Right renal cortex interstitium (tissue), 3 donors: ENCODE data around the gene ZNF432. TPM values are rescaled to one million over a fixed set of nuclear protein-coding genes. Genes with fewer than 3 reads are reported as not detected.

Source experiments
- DNase-seq, 3 donors: peaks; one replicate each; pipeline ENCODE4 v3.0.0-alpha.2; 2013; ENCODE audit warnings: low read depth in 3 of 3, low spot score in 2 of 3
- polyA plus RNA-seq, 3 donors: library from polyadenylated mRNA; unstranded; fragments of 120-200 nt; gene quantifications; one replicate each; pipeline ENCODE4 v1.2.1, GENCODE V29; 2013; ENCODE audit not compliant: insufficient read length in 3 of 3

The ZNF432 gene
- polyA plus RNA-seq, 3 donors, result 21.3 to 25.0 (median 23.0) TPM

DNA sequence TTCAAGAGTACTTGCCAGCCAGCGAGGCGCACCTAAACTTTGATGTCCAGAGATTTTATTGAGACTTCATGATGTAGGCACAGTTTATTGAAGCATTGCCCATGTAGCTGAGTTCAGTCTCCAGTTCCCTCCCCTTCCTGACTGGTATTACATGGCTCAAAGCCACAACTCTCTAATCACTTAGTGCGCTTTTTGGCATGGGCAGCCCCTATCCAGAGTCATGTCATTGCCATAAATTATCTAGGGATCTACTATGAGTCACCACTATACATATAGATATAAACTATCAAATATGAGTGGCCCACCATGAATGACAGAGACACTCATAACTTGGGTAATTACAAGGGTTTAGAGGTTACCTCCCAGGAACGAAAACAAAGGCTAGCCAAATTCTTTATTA is 28.1 kb downstream of the ZNF432 start:
- no peak for DNase-seq

DNA sequence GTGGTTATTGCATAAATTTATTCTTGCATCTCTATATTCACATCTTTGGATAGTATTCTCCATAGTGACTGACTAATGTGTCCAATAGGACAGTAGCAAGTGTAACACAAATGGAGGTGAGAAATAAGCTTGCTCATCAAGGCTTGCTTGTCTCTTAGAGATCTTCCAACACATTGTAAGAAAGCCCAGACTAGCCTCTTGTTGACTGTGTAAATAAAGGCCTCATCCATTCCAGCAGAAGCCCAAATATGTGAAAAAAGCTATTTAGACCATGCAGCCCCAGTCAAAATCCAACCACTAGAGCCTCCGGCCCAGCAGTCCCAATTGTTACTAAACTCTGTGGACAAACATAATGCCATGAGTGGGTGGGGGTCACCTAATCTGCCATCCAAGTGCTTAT is 38.0 kb downstream of the ZNF432 start:
- no peak for DNase-seq

DNA sequence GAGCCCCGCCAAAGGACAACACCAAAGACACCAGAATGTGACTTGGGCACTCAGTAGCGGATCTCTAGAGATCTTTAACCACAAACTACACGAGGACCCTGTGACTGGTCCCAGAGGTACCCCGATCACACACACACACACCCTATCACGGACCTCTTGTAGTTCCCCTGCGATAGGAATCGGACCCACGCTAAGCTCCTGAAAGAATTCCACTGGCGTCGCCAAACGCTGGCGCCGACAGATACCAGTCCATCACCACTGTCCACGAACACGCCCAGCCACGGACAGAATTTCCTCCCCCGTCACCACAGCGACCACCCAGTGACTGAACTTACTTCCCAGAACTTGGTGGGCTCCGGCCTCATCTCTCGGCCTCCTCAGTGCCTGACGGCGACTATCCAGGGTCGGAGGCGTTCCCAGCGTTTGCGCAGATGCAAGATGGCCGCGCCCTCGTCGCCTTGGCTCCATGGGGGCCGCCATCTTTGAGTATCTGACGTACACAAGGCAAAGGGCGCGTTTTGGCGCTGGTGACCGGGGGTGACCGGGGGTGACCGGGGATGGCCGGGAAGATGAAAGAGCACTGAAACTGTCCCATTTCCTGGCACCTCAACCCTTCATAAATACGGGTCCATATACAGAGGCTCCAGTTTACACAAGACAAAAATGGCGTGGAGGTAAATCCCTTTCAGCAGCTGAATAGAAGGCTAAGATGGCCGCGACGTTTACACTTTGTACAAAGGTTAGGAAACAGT is 40.7 kb downstream of the ZNF432 start, which contains the start of gene ZNF615:
Gene ZNF615 (minus strand): TSS at position 406 of the 752 bp plus-strand sequence. CDS start 4,500 bp downstream, outside the sequence.
- peak; percentile 84 to 87 (median 85) for DNase-seq

DNA sequence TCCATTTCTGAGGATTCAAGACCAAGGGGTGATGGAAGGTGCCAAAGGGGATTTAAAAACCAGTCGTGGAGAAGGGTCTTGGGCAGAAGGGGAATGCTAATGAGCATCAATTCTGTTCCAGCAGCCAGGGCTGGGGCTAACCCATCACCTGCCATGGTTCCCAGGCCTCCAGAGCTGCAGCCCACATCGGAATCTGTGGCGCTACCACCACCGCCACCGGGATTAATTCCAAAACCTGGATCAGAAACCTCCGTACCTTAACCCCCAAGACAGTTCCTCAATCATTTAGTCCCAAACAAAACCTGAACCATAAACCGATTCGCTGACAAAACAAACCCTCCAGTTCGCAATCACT is 41.2 kb downstream of the ZNF432 start:
- DNase-seq, result peak in 1 of 3 donors; percentile 23

DNA sequence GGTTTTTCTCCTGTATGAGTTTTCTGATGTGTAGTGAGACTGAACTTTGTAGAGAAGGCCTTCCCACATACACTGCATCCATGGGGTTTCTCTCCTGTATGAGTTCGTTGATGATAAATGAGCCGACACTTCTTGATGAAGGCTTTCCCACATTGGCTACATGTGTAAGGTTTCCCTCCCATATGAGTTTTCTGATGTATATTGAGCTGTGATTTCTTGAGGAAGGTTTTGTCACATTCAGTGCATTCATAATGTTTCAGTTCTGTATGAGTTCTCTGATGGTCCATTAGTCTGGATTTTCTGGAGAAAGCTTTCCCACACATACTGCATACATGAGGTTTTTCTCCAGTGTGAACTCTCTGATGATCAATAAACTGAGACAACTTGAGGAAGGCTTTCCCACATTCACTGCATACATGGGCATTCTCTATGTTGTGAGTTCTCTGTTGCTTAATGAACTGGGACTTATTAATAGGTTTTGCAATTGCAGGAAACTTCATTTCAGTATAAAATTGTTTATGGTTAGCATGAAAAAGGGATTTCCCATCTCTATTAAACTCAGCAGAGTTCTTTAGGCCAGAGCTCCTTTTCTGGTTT is 54.5 kb downstream of the ZNF432 start:
- DNase-seq, result no peak

DNA sequence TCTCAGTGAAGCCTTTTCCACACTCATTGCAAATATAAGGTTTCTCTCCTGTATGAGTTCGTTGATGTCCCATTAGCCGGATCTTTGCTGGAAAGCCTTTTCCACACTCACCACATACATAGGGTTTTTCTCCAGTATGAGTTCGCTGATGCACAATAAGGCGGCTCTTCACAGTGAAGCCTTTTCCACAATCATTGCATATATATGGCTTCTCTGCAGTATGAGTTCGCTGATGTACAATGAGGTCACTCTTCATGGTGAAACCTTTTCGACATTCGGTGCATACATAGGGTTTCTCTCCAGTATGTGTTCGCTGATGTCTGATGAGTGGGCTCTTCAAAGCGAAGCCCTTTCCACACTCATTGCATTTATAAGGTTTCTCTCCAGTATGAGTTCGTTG is 55.2 kb downstream of the ZNF432 start:
- no peak for DNase-seq

DNA sequence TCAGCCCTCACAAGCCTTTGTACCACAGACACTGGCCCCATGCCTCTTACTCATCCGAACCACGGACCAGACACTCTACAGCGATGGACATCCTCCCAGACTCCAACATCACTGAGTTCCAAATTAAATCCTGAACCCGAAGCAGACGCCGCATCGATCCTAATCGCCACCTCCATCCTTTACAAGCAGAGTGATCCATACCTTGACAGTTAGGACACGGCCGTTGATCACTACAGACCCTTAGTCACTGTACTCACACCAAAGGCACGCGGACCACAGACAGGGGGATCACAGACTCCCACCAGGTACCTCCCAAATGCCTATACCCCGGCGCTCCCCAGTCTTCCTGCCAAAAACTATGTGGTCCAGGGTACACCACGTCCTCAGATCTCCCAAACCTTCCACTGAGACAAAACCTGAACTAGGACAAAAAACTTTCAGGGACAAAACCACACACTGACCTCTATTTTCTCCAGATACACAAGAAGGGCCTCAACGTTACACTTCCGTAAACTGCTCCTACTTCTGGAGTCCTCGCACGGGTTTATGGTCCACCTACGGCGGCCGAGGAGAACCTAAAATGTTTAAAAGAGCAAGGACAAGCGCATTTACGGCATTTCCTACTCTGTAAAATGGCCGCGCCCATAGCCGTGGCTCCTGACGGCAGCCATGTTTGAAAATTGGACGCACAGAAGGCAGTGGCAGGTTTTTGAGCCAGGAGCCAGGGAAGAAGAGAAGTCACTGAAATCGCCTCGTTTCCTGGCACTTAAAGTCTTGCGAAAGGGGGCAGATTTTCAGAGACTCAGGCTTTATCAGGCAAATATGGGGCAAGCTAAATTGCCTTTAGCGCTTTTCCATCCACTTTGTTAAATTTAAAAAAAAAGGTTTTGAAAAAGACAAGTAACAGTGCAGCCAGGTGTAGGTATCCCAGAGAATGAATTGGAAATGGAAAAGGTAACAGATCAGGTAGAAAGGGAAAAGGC is 62.0 kb downstream of the ZNF432 start, which contains the start of gene ZNF350:
Gene ZNF350 (minus strand): TSS at position 532 of the 983 bp plus-strand sequence. CDS start 12,480 bp downstream, outside the sequence.
- peak; percentile 86 to 94 (median 90) for DNase-seq

DNA sequence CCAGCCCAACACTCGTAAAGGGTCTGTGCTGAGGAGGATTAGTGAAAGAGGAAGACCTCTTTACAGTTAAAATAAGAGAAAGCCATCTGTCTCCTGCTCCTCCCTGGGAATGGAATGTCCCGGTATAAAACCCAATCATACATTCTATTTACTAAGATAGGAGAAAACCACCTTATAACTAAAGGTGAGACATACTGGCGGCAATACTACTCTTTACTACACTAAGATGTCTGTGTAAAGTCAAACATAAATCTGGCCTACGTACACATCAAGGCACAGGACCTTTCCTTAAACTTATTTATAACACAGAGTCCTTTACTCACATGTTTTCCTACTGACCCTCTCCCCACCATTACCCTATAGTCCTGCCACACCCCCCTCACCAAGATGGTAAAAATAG is 65.3 kb downstream of the ZNF432 start:
- DNase-seq, result no peak

Other genes with a start within 250 kb of the ZNF432 start
- gene ZNF577, start 160.9 kb downstream of the ZNF432 start, polyA plus RNA-seq, result 10 to 100 TPM; 38.8 to 50.2 (median 44.5) TPM
- gene ZNF649, start 143.8 kb downstream of the ZNF432 start, polyA plus RNA-seq, result 10 to 100 TPM; 29.1 to 34.0 (median 33.0) TPM
- 10 to 100 TPM; 12.3 to 16.9 (median 16.5) TPM for gene ZNF613, start 121.4 kb downstream of the ZNF432 start, polyA plus RNA-seq
- 10 to 100 TPM; 18.8 to 22.8 (median 21.5) TPM for gene ZNF350, start 62.0 kb downstream of the ZNF432 start, polyA plus RNA-seq
- gene ZNF615, start 40.6 kb downstream of the ZNF432 start, polyA plus RNA-seq, result 10 to 100 TPM; 19.6 to 20.5 (median 20.4) TPM
- gene ZNF614, start 20.5 kb downstream of the ZNF432 start, polyA plus RNA-seq, result 10 to 100 TPM; 17.3 to 19.0 (median 17.8) TPM
- 10 to 100 TPM; 12.7 to 16.2 (median 13.8) TPM for gene ZNF841, start 46.9 kb upstream of the ZNF432 start, polyA plus RNA-seq
- 10 to 100 TPM; 21.3 to 22.0 (median 21.8) TPM for gene ZNF616, start 91.1 kb upstream of the ZNF432 start, polyA plus RNA-seq
- 10 to 100 TPM; 17.2 to 21.4 (median 18.2) TPM for gene ZNF836, start 122.8 kb upstream of the ZNF432 start, polyA plus RNA-seq
- gene PPP2R1A, start 141.2 kb upstream of the ZNF432 start, polyA plus RNA-seq, result 100 to 1,000 TPM; 423 to 502 (median 490) TPM
- 10 to 100 TPM; 19.7 to 25.0 (median 23.5) TPM for gene ZNF766, start 220.7 kb upstream of the ZNF432 start, polyA plus RNA-seq
- gene ZNF480, start 248.3 kb upstream of the ZNF432 start, polyA plus RNA-seq, result 10 to 100 TPM; 16.5 to 20.5 (median 18.8) TPM